HCT116 (cell line): Measurements from ENCODE around the gene EFL1.
"Not testable (repeated sequence)": the region's sequence is repeated elsewhere in the genome, so short reads cannot be mapped to it uniquely, and the experiment has no call there.

Source experiments
- EZH2 ChIP-seq: fragments of 200-600 bp; sonication (generic); IDR thresholded peaks from 2 replicates; pipeline ENCODE4 v1.6.1; 2017; ENCODE audit warnings: antibody characterized with exemption, mixed run types
- SIN3A ChIP-seq: IDR thresholded peaks from 2 replicates; pipeline ENCODE4 v1.6.1; 2012; ENCODE audit warnings: low read depth
- TF ChIP-seq, protein P1 (sequence below), 3 experiments: fragments of 200-600 bp in 1 of 3; sonication (generic) in 1 of 3; IDR thresholded peaks in 2 of 3; conservative IDR thresholded peaks in 1 of 3; 2 replicates each; pipeline ENCODE4 v1.5.1; 2012 to 2017; ENCODE audit warnings: low read depth in 2 of 3, low read length in 2 of 3, antibody characterized with exemption in 1 of 3, borderline replicate concordance in 1 of 3, control low read depth in 1 of 3, mild to moderate bottlenecking in 1 of 3, mixed read lengths in 1 of 3, mixed run types in 1 of 3, moderate library complexity in 1 of 3; ENCODE audit not compliant: insufficient read depth in 1 of 3

DNA sequence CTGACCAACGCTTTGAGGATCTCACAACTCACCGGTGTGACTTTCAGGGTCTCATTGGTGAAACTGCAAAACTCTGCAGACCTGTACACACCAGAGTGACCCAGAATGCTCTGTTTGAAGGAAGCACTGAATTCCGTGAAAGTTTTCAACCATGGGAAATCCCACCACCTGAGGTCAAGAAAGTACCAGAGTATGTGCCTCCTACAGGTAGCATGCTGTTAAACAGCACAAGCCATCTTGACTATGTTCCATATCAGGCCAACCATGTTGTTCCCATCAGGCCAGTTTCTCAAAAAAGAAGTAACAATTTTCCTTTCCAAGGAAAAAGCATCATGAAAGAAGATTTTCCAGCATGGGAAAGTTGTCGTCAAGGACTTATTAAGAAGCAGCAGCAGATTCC lies 19.9 kb upstream of the EFL1 start:
- not testable (repeated sequence) for TF ChIP-seq SIN3A, EZH2
- TF ChIP-seq, protein P1, sequence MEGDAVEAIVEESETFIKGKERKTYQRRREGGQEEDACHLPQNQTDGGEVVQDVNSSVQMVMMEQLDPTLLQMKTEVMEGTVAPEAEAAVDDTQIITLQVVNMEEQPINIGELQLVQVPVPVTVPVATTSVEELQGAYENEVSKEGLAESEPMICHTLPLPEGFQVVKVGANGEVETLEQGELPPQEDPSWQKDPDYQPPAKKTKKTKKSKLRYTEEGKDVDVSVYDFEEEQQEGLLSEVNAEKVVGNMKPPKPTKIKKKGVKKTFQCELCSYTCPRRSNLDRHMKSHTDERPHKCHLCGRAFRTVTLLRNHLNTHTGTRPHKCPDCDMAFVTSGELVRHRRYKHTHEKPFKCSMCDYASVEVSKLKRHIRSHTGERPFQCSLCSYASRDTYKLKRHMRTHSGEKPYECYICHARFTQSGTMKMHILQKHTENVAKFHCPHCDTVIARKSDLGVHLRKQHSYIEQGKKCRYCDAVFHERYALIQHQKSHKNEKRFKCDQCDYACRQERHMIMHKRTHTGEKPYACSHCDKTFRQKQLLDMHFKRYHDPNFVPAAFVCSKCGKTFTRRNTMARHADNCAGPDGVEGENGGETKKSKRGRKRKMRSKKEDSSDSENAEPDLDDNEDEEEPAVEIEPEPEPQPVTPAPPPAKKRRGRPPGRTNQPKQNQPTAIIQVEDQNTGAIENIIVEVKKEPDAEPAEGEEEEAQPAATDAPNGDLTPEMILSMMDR (IDR thresholded peaks at IDR 0.05 in 2 of 3, conservative IDR thresholded peaks at IDR 0.05 in 1 of 3; ENCODE audit: borderline replicate concordance in 1 of 3, insufficient read depth in 1 of 3, low read depth in 2 of 3, low read length in 2 of 3), result not testable (repeated sequence)
